NCI-H1105 (cell line): ENCODE measurements around the gene ARRDC3.
A peak's percentile ranks its signal among the peaks of the same experiment; 100 is the strongest.
"Not testable (repeated sequence)": the region's sequence is repeated elsewhere in the genome, so short reads cannot be mapped to it uniquely, and the experiment has no call there.

Experiments
- DNase-seq: peaks from one replicate; lab custom pipeline; 2025; lab: John Stamatoyannopoulos, UW

The ARRDC3 gene

GRCh38 chr5:91359962-91360609, 23.0 kb downstream of the ARRDC3 start:
- DNase-seq, result no peak

- DNase-seq, result no peak
These were observed 25.3 kb downstream of the ARRDC3 start for GRCh38 chr5:91357806-91358205.

- no peak for DNase-seq
These were observed 26.0 kb downstream of the ARRDC3 start for GRCh38 chr5:91357012-91357634.

- not testable (repeated sequence) for DNase-seq
These were observed 28.2 kb downstream of the ARRDC3 start for GRCh38 chr5:91354867-91355266.

GRCh38 chr5:91352831-91353695, 30.1 kb downstream of the ARRDC3 start:
- peak; percentile 30 for DNase-seq

DNA sequence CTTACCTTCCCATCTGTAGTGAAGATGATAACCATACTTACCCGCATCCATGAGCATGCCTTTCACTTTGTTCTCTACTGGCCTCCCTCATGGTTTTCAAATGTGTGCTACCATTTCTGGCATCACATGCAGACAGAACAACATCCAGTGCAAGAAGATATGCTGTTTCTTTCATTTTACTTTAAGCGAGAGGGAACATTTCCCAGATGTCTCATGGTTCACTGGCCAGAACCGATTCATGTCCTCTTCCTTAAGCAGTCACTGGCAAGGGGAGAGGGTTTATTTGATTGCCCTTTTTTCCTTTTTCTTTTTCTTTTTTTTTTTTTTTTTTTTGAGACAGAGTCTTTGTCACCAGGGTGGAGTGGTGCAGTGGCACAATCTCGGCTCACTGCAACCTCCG, 37.7 kb downstream of the ARRDC3 start:
- DNase-seq, result no peak

GRCh38 chr5:91344661-91345200, 38.4 kb downstream of the ARRDC3 start:
- DNase-seq, result not testable (repeated sequence)

DNA sequence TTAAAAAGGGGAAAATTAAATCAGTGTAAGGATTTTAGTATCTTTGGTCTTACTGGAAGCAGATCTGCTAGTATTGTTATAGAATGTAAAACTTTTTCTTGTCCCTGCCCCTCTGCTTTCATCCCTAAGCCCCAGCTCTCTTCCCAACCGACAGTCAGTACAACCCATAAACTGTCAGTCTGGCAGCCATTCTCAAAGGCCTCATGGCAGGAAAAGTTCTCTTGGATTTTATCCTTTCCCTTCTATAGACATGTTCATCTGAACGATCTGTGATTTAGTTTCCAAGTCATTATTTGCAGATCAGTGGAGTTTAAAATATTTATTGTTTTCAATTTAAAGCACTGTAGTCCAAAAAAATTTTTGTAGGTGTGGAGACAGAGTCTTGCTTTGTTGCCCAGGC, 39.2 kb downstream of the ARRDC3 start:
- no peak for DNase-seq

GRCh38 chr5:91342931-91343330, 40.2 kb downstream of the ARRDC3 start:
- DNase-seq, result not testable (repeated sequence)

- no peak for DNase-seq
These were observed 42.0 kb downstream of the ARRDC3 start for GRCh38 chr5:91341154-91341553.

- DNase-seq, result no peak
These were observed 42.6 kb downstream of the ARRDC3 start for GRCh38 chr5:91340532-91340931.

DNA sequence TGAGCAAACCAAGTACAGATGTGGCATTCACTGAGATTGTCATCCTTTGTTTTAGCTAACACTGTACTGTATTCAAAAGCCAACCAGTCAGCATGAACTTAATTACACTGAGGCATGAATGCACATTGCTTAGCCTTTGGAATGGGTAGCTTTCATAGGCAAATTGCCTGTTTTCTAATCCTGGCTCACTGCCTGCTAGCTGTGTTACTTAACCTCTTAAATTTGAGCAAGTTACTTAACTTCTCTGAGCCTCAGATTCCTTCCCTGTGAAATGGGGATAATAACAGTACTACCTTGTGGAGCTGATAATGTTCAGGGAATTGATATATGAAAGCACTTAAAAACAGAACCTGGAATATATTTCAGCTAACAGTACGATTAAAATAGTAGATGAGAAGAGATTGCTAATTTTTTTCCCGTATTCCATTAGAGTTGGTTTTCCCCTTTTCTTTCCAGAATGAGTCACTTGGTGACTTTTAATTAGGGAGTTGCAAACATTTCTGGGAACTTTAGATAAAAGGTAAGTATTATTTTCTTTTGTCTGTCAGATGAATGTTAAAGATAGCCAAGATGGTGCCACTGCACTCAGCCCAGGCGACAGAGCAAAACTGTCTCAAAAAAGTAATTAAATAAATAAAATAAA, 43.9 kb downstream of the ARRDC3 start:
- DNase-seq, result no peak

- DNase-seq, result no peak
These were observed 50.7 kb downstream of the ARRDC3 start for GRCh38 chr5:91332267-91333045.

GRCh38 chr5:91331705-91332104, 51.4 kb downstream of the ARRDC3 start:
- no peak for DNase-seq

- DNase-seq, result no peak
These were observed 53.8 kb downstream of the ARRDC3 start for GRCh38 chr5:91329283-91329682.

- DNase-seq, result no peak
These were observed 54.4 kb downstream of the ARRDC3 start for GRCh38 chr5:91328743-91329142.

- DNase-seq, result not testable (repeated sequence)
These were observed 60.1 kb downstream of the ARRDC3 start for GRCh38 chr5:91322981-91323380.

GRCh38 chr5:91319667-91320066, 63.5 kb downstream of the ARRDC3 start:
- no peak for DNase-seq

DNA sequence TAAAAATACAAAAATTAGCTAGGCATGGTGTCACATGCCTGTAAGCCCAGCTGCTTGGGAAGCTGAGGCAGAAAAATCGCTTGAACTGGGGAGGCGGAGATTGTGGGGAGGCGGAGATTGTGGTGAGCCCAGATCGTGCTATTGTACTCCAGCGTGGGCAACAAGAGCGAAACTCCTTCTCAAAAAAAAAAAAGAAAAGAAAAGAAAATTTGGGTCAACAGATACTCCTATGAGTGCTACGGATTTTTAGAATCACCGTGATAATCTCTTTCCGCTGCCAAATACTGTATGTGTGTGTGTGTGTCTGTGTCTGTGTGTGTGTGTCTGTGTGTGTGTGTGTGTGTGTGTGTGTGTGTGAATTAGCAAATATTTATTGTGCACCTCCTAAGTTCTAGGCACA, 64.4 kb downstream of the ARRDC3 start:
- no peak for DNase-seq
